ENCODE measurements around the gene SLC8A2.

SLC8A2 gene

DNA sequence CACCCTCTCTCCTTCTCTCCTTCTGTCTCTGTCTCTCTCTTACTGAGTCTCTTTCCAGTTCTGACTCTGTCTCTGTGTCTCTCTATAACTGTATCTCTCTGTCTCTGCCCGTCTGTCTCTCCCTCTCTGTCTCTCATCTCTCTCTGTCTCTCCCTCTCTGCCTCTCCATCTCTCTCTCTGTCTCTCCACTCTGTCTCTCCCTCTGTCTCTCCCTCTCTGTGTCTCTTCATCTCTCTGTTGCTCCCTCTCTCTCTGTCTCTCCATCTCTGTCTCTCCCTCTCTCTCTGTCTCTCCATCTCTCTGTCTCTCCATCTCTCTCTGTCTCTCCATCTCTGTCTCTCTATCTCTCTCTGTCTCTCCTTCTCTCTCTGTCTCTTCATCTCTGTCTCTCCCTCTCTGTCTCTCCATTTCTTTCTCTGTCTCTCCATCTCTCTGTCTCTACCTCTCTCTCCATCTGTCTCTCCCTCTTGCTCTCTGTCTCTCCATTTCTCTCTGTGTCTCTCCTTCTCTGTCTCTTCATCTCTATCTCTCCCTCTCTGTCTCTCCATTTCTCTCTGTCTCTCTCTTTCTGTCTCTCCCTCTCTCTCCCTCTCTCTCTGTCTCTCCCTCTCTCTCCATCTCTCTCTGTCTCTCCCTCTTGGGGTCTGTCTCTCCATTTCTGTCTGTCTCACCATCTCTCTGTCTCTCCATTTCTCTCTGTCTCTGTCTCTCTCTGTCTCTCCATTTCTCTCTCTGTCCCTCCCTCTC, 49.1 kb downstream of the SLC8A2 start:
- H3K4me3 ChIP-seq (ENCODE audit: low read depth, low read length): peak overlapping the region; percentile 35
- no peak overlapping the region for H3K9ac ChIP-seq (ENCODE audit: low read depth, low read length)
- H3K9me3 ChIP-seq (ENCODE audit: control insufficient read depth, insufficient read depth, low read length): no peaks in the 10 kb centered on the region
- H3K27ac ChIP-seq (ENCODE audit: low read depth, low read length): no peak overlapping the region
- peaks cover 75% of the 10 kb centered on the region for H3K27me3 ChIP-seq (ENCODE audit: control insufficient read depth, insufficient read depth, low read length)
- H3K36me3 ChIP-seq (ENCODE audit: control insufficient read depth, insufficient read depth, low read length): no peaks in the 10 kb centered on the region
- peaks cover 24% of the 10 kb centered on the region for H3K4me1 ChIP-seq (ENCODE audit: control insufficient read depth, insufficient read depth, low read length)

DNA sequence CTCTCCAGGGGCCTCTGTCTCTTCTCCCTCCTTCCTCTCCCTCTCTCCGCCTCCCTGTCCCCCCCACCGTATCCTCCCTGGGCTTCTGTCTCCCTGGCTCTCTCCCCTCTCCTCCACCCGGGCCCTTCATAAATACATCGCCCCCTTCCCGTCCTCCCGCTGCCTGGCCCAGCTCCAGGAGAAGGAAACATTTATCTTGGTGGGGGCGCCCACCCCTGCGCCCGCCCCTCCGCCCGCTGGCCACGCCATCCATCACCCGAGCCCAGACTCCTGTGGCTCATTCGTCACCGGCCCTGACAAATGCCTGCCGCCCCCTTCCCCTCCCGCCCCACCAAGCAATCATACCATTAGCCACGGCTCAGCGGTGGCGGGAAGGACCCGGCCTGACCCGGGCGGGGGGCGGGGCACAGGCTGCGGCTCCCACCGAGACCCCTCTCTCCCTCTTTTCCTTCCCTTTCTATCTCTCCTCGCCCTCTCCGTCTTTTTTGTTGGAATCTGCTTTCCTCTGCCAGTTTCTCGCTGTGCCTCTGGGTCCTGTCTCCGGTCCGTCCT, 49.8 kb downstream of the SLC8A2 start:
- Histone ChIP-seq H3K27ac (ENCODE audit: low read depth, low read length) (no peak overlapping the region), H3K4me1 (ENCODE audit: control insufficient read depth, insufficient read depth, low read length) (peaks cover 26% of the 10 kb centered on the region), H3K36me3 (ENCODE audit: control insufficient read depth, insufficient read depth, low read length) (no peaks in the 10 kb centered on the region), H3K4me3 (ENCODE audit: low read depth, low read length) (peak overlapping the region; percentile 35), H3K9me3 (ENCODE audit: control insufficient read depth, insufficient read depth, low read length) (no peaks in the 10 kb centered on the region), H3K9ac (ENCODE audit: low read depth, low read length) (no peak overlapping the region), H3K27me3 (ENCODE audit: control insufficient read depth, insufficient read depth, low read length) (peaks cover 82% of the 10 kb centered on the region)

DNA sequence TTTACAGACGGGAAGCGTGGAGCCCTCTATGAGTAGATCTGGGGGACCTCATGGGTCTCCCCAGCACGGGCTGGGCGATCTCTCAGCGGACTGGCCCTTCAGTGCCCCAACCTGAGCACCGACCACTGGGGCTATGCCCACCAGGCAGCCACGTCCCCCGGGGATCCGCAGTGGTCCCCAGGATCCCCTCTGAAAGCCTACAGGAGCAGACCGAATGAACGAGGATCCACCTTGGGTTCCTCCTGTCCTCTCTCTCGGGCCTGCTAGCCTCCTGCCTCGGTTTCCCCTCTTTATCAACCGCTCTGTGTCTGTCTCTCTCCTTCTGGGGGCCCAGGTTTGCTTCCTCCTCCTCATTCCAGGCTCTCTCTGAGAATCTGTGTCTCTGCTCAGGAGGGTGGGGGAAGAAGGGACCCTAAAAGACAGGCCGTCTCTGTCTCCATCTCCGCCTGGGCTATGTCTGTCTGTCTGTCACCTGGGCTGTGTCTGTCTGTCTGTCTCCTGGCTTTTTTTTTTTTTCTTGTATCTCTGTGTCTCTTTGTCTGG, 50.4 kb downstream of the SLC8A2 start:
- Histone ChIP-seq H3K27ac (ENCODE audit: low read depth, low read length) (no peak overlapping the region), H3K9me3 (ENCODE audit: control insufficient read depth, insufficient read depth, low read length) (no peaks in the 10 kb centered on the region), H3K27me3 (ENCODE audit: control insufficient read depth, insufficient read depth, low read length) (peaks cover 84% of the 10 kb centered on the region), H3K4me1 (ENCODE audit: control insufficient read depth, insufficient read depth, low read length) (peaks cover 26% of the 10 kb centered on the region), H3K9ac (ENCODE audit: low read depth, low read length) (no peak overlapping the region), H3K36me3 (ENCODE audit: control insufficient read depth, insufficient read depth, low read length) (no peaks in the 10 kb centered on the region), H3K4me3 (ENCODE audit: low read depth, low read length) (peak overlapping the region; percentile 45)

GRCh38 chr19:47419789-47420188, 51.9 kb downstream of the SLC8A2 start:
- Histone ChIP-seq H3K9me3 (ENCODE audit: control insufficient read depth, insufficient read depth, low read length) (no peaks in the 10 kb centered on the region), H3K4me1 (ENCODE audit: control insufficient read depth, insufficient read depth, low read length) (peaks cover 26% of the 10 kb centered on the region), H3K9ac (ENCODE audit: low read depth, low read length) (no peak overlapping the region), H3K27ac (ENCODE audit: low read depth, low read length) (no peak overlapping the region), H3K4me3 (ENCODE audit: low read depth, low read length) (peak overlapping the region; percentile 65), H3K27me3 (ENCODE audit: control insufficient read depth, insufficient read depth, low read length) (peaks cover 83% of the 10 kb centered on the region), H3K36me3 (ENCODE audit: control insufficient read depth, insufficient read depth, low read length) (no peaks in the 10 kb centered on the region)

GRCh38 chr19:47419030-47419783, 52.5 kb downstream of the SLC8A2 start, which contains the start of gene MEIS3:
TSS of gene MEIS3 (minus strand) at chr19:47419527. CDS start at chr19:47419081, 446 bp downstream.
- H3K9ac ChIP-seq (ENCODE audit: low read depth, low read length): no peak within 1 kb of the TSS

GRCh38 chr19:47418692-47419029, 53.0 kb downstream of the SLC8A2 start:
- Histone ChIP-seq H3K27ac (ENCODE audit: low read depth, low read length) (no peak overlapping the region), H3K4me3 (ENCODE audit: low read depth, low read length) (peak overlapping the region; percentile 65), H3K27me3 (ENCODE audit: control insufficient read depth, insufficient read depth, low read length) (peaks cover 77% of the 10 kb centered on the region), H3K36me3 (ENCODE audit: control insufficient read depth, insufficient read depth, low read length) (peaks cover 6% of the 10 kb centered on the region; the same call in 1 of the 2 replicates), H3K4me1 (ENCODE audit: control insufficient read depth, insufficient read depth, low read length) (peaks cover 26% of the 10 kb centered on the region), H3K9me3 (ENCODE audit: control insufficient read depth, insufficient read depth, low read length) (no peaks in the 10 kb centered on the region), H3K9ac (ENCODE audit: low read depth, low read length) (no peak overlapping the region)

More at GRCh38 chr19:47419030-47419783, 52.5 kb downstream of the SLC8A2 start, which contains the start of gene MEIS3:
- Histone ChIP-seq H3K27ac (ENCODE audit: low read depth, low read length) (no peak within 1 kb of the TSS), H3K36me3 (ENCODE audit: control insufficient read depth, insufficient read depth, low read length) (peaks cover 3% of the 10 kb centered on the region; the same call in 1 of the 2 replicates), H3K9me3 (ENCODE audit: control insufficient read depth, insufficient read depth, low read length) (no peaks in the 10 kb centered on the region), H3K4me3 (ENCODE audit: low read depth, low read length) (peak within 1 kb of the TSS; percentile 65), H3K27me3 (ENCODE audit: control insufficient read depth, insufficient read depth, low read length) (peaks cover 82% of the 10 kb centered on the region), H3K4me1 (ENCODE audit: control insufficient read depth, insufficient read depth, low read length) (peaks cover 26% of the 10 kb centered on the region)

DNA sequence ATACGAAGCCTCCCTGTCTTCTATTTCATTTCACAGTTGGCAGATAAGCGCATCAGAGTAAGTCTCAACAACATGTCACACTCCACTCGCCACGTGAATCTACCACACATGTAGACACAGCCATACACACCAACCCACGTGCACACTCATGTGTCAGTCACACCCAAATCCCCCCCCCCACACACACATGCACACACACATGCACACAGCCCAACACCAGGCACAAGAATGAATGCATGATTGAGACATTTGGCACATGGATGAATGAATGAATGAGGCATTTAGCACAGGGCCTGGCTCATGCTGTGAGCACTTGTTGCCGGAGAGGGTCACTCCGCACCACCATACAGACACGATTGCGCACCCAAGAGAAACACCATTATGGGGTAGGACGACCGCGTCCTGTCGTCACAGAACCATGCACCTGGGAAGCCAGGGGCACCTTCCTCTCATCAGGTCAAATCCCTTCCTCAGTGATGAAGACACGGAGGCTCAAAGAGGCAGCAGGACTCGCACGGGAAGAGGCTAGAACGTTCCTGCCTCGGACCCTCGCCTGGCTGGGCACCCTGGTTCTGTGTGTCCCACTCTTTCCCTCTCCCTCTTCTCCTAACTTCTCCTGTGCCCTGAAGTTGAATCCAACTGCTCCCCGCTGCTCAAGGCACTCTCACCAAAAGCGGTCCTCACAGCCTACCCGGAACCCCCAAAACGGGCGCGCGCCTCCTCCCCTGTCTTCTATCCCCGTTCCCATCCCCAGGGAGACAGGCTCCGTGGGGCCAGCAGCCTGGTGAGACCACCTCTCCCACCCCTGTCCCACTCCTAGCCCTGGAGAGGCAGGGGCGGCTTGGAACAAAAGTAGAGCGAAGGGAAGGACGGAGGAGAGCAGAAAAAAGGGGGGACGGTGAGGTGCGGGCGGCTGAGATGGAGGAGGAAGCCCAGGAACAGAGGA, 53.7 kb downstream of the SLC8A2 start:
- Histone ChIP-seq H3K27ac (ENCODE audit: low read depth, low read length) (no peak overlapping the region), H3K4me3 (ENCODE audit: low read depth, low read length) (peak overlapping the region; percentile 65), H3K9ac (ENCODE audit: low read depth, low read length) (no peak overlapping the region), H3K36me3 (ENCODE audit: control insufficient read depth, insufficient read depth, low read length) (peaks cover 6% of the 10 kb centered on the region; the same call in 1 of the 2 replicates), H3K27me3 (ENCODE audit: control insufficient read depth, insufficient read depth, low read length) (peaks cover 71% of the 10 kb centered on the region), H3K9me3 (ENCODE audit: control insufficient read depth, insufficient read depth, low read length) (no peaks in the 10 kb centered on the region), H3K4me1 (ENCODE audit: control insufficient read depth, insufficient read depth, low read length) (peaks cover 26% of the 10 kb centered on the region)

GRCh38 chr19:47417107-47417745, 54.5 kb downstream of the SLC8A2 start:
- peaks cover 63% of the 10 kb centered on the region for H3K27me3 ChIP-seq (ENCODE audit: control insufficient read depth, insufficient read depth, low read length)
- no peak overlapping the region for H3K27ac ChIP-seq (ENCODE audit: low read depth, low read length)
- peaks cover 23% of the 10 kb centered on the region for H3K4me1 ChIP-seq (ENCODE audit: control insufficient read depth, insufficient read depth, low read length)
- no peaks in the 10 kb centered on the region for H3K9me3 ChIP-seq (ENCODE audit: control insufficient read depth, insufficient read depth, low read length)
- H3K36me3 ChIP-seq (ENCODE audit: control insufficient read depth, insufficient read depth, low read length): peaks cover 6% of the 10 kb centered on the region; the same call in 1 of the 2 replicates
- peak overlapping the region; percentile 65 for H3K4me3 ChIP-seq (ENCODE audit: low read depth, low read length)
- H3K9ac ChIP-seq (ENCODE audit: low read depth, low read length): no peak overlapping the region

- Histone ChIP-seq H3K36me3 (ENCODE audit: control insufficient read depth, insufficient read depth, low read length) (peaks cover 6% of the 10 kb centered on the region; the same call in 1 of the 2 replicates), H3K27ac (ENCODE audit: low read depth, low read length) (no peak overlapping the region), H3K9ac (ENCODE audit: low read depth, low read length) (no peak overlapping the region), H3K4me1 (ENCODE audit: control insufficient read depth, insufficient read depth, low read length) (peaks cover 22% of the 10 kb centered on the region), H3K27me3 (ENCODE audit: control insufficient read depth, insufficient read depth, low read length) (peaks cover 57% of the 10 kb centered on the region), H3K9me3 (ENCODE audit: control insufficient read depth, insufficient read depth, low read length) (no peaks in the 10 kb centered on the region), H3K4me3 (ENCODE audit: low read depth, low read length) (0 out of 2 replicates have a peak overlapping the region, but pooled peaks have one; percentile 65)
Observed at GRCh38 chr19:47416643-47416985, 55.1 kb downstream of the SLC8A2 start.
